Urinary bladder (tissue), 4 donors: ENCODE data around the gene SLC49A3. TPM values are rescaled to one million over a fixed set of nuclear protein-coding genes. Genes with fewer than 3 reads are reported as not detected.
"Not testable (repeated sequence)": the region's sequence is repeated elsewhere in the genome, so short reads cannot be mapped to it uniquely, and the experiment has no call there.

ENCODE experiments used
- DNase-seq: peaks from one replicate; pipeline ENCODE4 v3.0.0-alpha.2; 2015; ENCODE audit errors: extremely low spot score
- H3K27ac ChIP-seq: one replicate; pipeline ENCODE4 v1.5.1; 2013; ENCODE audit warnings: low read depth, mild to moderate bottlenecking, moderate library complexity
- H3K36me3 ChIP-seq: one replicate; pipeline ENCODE4 v1.6.1; 2013; ENCODE audit warnings: mild to moderate bottlenecking, moderate library complexity; ENCODE audit not compliant: insufficient read depth
- H3K4me1 ChIP-seq: one replicate; pipeline ENCODE4 v1.6.1; 2013; ENCODE audit warnings: mild to moderate bottlenecking, moderate library complexity; ENCODE audit not compliant: insufficient read depth
- H3K4me3 ChIP-seq: one replicate; pipeline ENCODE4 v1.5.1; 2013; ENCODE audit warnings: low read depth, low read length
- WGBS: extraction: QIAGEN DNeasy Blood & Tissue Kit; methylation state at CpG from one replicate; pipeline ENCODE4 v1.1.7; 2013; 5-methylcytosine and 5-hydroxymethylcytosine counted together
- polyA plus RNA-seq: library from polyadenylated mRNA; stranded (reverse); fragments of 200-250 nt; gene quantifications from one replicate; pipeline ENCODE4 v1.2.3, GENCODE V29; 2013
- total RNA-seq: library from RNA; depleted of rRNA; stranded (reverse); fragments of >200 nt; gene quantifications from one replicate; pipeline ENCODE4 v1.2.3, GENCODE V29; 2014
- donor health status: healthy with polysubstance abuse.
- donor health status: healthy.

The SLC49A3 gene
- total and polyA plus RNA-seq, 2 donors: 2.1 to 7.9 TPM

- Histone ChIP-seq H3K4me1 (peaks cover 4% of the 10 kb centered on the region), H3K36me3 (no peaks in the 10 kb centered on the region), H3K27ac (no peak overlapping the region), H3K4me3 (no peak overlapping the region)
- no peak for DNase-seq
- 86% methylated on average over 9 of the region's 9 CpGs for WGBS
Measured at GRCh38 chr4:712916-713632, 24.1 kb upstream of the SLC49A3 start.

GRCh38 chr4:712093-712492, 23.1 kb upstream of the SLC49A3 start:
- no peak for DNase-seq
- no peak overlapping the region for H3K27ac ChIP-seq
- H3K36me3 ChIP-seq: no peaks in the 10 kb centered on the region
- 70% methylated on average over 3 of the region's 3 CpGs for WGBS
- H3K4me3 ChIP-seq: no peak overlapping the region
- H3K4me1 ChIP-seq: peaks cover 5% of the 10 kb centered on the region

- no peak for DNase-seq
- H3K36me3 ChIP-seq: no peaks in the 10 kb centered on the region
- no peak overlapping the region for H3K4me3 ChIP-seq
- H3K4me1 ChIP-seq: peaks cover 6% of the 10 kb centered on the region
- no peak overlapping the region for H3K27ac ChIP-seq
- 86% methylated on average over 13 of the region's 13 CpGs for WGBS
Measured at GRCh38 chr4:710916-711315, 22.0 kb upstream of the SLC49A3 start.

GRCh38 chr4:710116-710515, 21.2 kb upstream of the SLC49A3 start:
- no peak for DNase-seq
- Histone ChIP-seq H3K4me1 (peaks cover 6% of the 10 kb centered on the region), H3K27ac (no peak overlapping the region), H3K4me3 (no peak overlapping the region), H3K36me3 (no peaks in the 10 kb centered on the region)
- WGBS: 77% methylated on average over 9 of the region's 9 CpGs

GRCh38 chr4:709348-709747, 20.4 kb upstream of the SLC49A3 start:
- Histone ChIP-seq H3K4me1 (peaks cover 6% of the 10 kb centered on the region), H3K4me3 (no peak overlapping the region), H3K36me3 (no peaks in the 10 kb centered on the region), H3K27ac (no peak overlapping the region)
- no peak for DNase-seq
- 98% methylated on average over 6 of the region's 6 CpGs for WGBS

GRCh38 chr4:708631-708933, 19.6 kb upstream of the SLC49A3 start:
- no peak for DNase-seq
- WGBS: 82% methylated on average over 6 of the region's 6 CpGs
- Histone ChIP-seq H3K36me3 (no peaks in the 10 kb centered on the region), H3K4me1 (peaks cover 6% of the 10 kb centered on the region), H3K27ac (no peak overlapping the region), H3K4me3 (no peak overlapping the region)

- Histone ChIP-seq H3K4me1 (peaks cover 6% of the 10 kb centered on the region), H3K27ac (no peak overlapping the region), H3K36me3 (no peaks in the 10 kb centered on the region), H3K4me3 (no peak overlapping the region)
- 87% methylated on average over 11 of the region's 11 CpGs for WGBS
- DNase-seq: no peak
Measured at GRCh38 chr4:707929-708630, 19.1 kb upstream of the SLC49A3 start.

- 51% methylated on average over 20 of the region's 21 CpGs for WGBS
- DNase-seq: no peak
- no peaks in the 10 kb centered on the region for H3K36me3 ChIP-seq
- no peak overlapping the region for H3K27ac ChIP-seq
- peaks cover 6% of the 10 kb centered on the region for H3K4me1 ChIP-seq
- peak overlapping the region; percentile 38 for H3K4me3 ChIP-seq
Measured at GRCh38 chr4:706834-707598, 18.1 kb upstream of the SLC49A3 start.

GRCh38 chr4:706083-706633, 17.2 kb upstream of the SLC49A3 start:
- H3K36me3 ChIP-seq, H3K27ac ChIP-seq, H3K4me1 ChIP-seq, DNase-seq: not testable (repeated sequence)
- WGBS: 3% methylated on average over 21 of the region's 21 CpGs
- H3K4me3 ChIP-seq: peak overlapping the region; percentile 88

- peak; percentile 83 for DNase-seq
- Histone ChIP-seq H3K4me1 (peaks cover 6% of the 10 kb centered on the region), H3K27ac (peak within 1 kb of the TSS; percentile 85), H3K36me3 (no peaks in the 10 kb centered on the region), H3K4me3 (peak within 1 kb of the TSS; percentile 88)
- 2% methylated on average over 82 of the region's 82 CpGs for WGBS
Measured at GRCh38 chr4:705278-706082, 16.5 kb upstream of the SLC49A3 start, which contains the start of gene PCGF3. PCGF3 (plus strand) TSS chr4:705832; CDS start chr4:733681, 27,849 bp downstream.

GRCh38 chr4:704971-705277, 16.0 kb upstream of the SLC49A3 start:
- WGBS: 94% methylated on average over 1 of the region's 1 CpG
- Histone ChIP-seq H3K27ac (no peak overlapping the region), H3K4me3 (no peak overlapping the region), H3K36me3 (no peaks in the 10 kb centered on the region), H3K4me1 (peaks cover 6% of the 10 kb centered on the region)
- DNase-seq: no peak

GRCh38 chr4:704198-704891, 15.4 kb upstream of the SLC49A3 start:
- Histone ChIP-seq H3K27ac (no peak overlapping the region), H3K4me1 (peaks cover 6% of the 10 kb centered on the region), H3K4me3 (no peak overlapping the region), H3K36me3 (no peaks in the 10 kb centered on the region)
- WGBS: 91% methylated on average over 46 of the region's 46 CpGs
- no peak for DNase-seq
